ENCODE results near the gene KIFC3.

- TF ChIP-seq CTCF (conservative IDR thresholded peaks at IDR 0.05) (no peak), ZFX (IDR thresholded peaks at IDR 0.05) (no peak)
Observed at GRCh38 chr16:57740423-57741071, 61.7 kb downstream of the KIFC3 start.

Data from C4-2B (cell line).